Nephron progenitor cell (in vitro differentiated cells): ENCODE data around the gene POU2AF1.
A peak's percentile ranks its signal among the peaks of the same experiment; 100 is the strongest.

Experiments used
- DNase-seq: peaks from one replicate; pipeline ENCODE4 v3.0.0; 2021
- H3K27ac Mint-ChIP-seq: 2 replicates; pipeline ENCODE4 v1.8.0; 2021; ENCODE audit warnings: mild to moderate bottlenecking, moderate library complexity, mixed read lengths
- H3K27me3 Mint-ChIP-seq: 2 replicates; pipeline ENCODE4 v1.8.0; 2021; ENCODE audit warnings: mild to moderate bottlenecking, low read depth, mixed read lengths; ENCODE audit not compliant: poor library complexity
- H3K36me3 Mint-ChIP-seq: 2 replicates; pipeline ENCODE4 v1.8.0; 2021; ENCODE audit warnings: low read depth, mixed read lengths
- H3K4me1 Mint-ChIP-seq: 2 replicates; pipeline ENCODE4 v1.8.0; 2021; ENCODE audit warnings: mixed read lengths
- H3K4me3 Mint-ChIP-seq: 2 replicates; pipeline ENCODE4 v1.8.0; 2021; ENCODE audit warnings: mild to moderate bottlenecking, moderate library complexity, mixed read lengths
- H3K9me3 Mint-ChIP-seq: 2 replicates; pipeline ENCODE4 v1.8.0; 2021; ENCODE audit warnings: mild to moderate bottlenecking, moderate library complexity, mixed read lengths
- TF ChIP-seq, protein P1 (sequence below): fragments of 200-600 bp; sonication (generic); IDR thresholded peaks from 2 replicates; pipeline ENCODE4 v1.5.0; 2021; ENCODE audit warnings: antibody characterized with exemption

The POU2AF1 gene

DNA sequence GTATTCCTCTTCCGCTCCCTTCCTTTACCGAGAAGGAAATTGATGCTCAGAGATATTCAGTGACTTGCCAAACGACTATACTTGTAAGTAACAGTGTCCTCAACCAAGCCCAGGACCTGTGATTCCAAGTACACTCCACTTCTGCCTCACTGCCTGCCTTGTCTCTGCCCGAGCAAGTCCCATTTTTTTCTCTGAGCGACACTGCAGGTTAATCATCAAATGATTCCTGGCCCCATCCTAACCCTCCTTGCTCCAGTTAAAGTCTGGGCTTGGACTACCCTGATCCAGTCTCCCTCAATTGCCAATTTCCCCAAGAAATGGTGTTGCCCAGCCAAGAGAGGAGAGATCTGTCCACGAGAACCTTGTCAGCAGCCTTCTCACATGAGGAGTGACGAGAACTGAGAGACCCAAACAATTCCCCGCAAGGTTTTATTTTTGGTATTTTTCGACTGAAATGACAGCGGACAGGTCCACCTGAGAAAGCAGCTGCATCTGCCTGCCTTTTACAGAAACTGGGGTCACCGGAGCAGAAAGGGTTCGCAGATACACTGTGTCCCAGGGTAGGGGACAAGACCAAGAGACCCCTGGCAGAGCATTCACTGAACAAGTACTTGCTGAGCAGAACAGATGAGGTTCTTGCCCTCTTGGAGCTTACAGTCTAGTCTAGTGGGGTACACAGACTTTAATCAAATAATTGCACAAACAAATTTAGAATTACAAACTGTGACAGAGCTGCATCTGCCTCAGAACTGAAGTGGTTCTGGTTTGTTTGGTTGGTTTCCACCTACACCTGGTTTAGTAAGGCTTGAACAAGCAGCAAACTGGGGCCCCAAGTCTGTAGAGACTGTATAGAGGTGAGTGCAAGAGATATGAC is 11.4 kb downstream of the POU2AF1 start:
- peaks cover 5% of the 10 kb centered on the region for H3K4me1 Mint-ChIP-seq
- peak overlapping the region; percentile 61 for H3K27ac Mint-ChIP-seq
- H3K27me3 Mint-ChIP-seq: peaks cover 18% of the 10 kb centered on the region
- TF ChIP-seq, protein P1, sequence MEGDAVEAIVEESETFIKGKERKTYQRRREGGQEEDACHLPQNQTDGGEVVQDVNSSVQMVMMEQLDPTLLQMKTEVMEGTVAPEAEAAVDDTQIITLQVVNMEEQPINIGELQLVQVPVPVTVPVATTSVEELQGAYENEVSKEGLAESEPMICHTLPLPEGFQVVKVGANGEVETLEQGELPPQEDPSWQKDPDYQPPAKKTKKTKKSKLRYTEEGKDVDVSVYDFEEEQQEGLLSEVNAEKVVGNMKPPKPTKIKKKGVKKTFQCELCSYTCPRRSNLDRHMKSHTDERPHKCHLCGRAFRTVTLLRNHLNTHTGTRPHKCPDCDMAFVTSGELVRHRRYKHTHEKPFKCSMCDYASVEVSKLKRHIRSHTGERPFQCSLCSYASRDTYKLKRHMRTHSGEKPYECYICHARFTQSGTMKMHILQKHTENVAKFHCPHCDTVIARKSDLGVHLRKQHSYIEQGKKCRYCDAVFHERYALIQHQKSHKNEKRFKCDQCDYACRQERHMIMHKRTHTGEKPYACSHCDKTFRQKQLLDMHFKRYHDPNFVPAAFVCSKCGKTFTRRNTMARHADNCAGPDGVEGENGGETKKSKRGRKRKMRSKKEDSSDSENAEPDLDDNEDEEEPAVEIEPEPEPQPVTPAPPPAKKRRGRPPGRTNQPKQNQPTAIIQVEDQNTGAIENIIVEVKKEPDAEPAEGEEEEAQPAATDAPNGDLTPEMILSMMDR: no peak
- no peak for DNase-seq
- H3K4me3 Mint-ChIP-seq: no peak overlapping the region
- no peaks in the 10 kb centered on the region for H3K36me3 Mint-ChIP-seq
- no peaks in the 10 kb centered on the region for H3K9me3 Mint-ChIP-seq

DNA sequence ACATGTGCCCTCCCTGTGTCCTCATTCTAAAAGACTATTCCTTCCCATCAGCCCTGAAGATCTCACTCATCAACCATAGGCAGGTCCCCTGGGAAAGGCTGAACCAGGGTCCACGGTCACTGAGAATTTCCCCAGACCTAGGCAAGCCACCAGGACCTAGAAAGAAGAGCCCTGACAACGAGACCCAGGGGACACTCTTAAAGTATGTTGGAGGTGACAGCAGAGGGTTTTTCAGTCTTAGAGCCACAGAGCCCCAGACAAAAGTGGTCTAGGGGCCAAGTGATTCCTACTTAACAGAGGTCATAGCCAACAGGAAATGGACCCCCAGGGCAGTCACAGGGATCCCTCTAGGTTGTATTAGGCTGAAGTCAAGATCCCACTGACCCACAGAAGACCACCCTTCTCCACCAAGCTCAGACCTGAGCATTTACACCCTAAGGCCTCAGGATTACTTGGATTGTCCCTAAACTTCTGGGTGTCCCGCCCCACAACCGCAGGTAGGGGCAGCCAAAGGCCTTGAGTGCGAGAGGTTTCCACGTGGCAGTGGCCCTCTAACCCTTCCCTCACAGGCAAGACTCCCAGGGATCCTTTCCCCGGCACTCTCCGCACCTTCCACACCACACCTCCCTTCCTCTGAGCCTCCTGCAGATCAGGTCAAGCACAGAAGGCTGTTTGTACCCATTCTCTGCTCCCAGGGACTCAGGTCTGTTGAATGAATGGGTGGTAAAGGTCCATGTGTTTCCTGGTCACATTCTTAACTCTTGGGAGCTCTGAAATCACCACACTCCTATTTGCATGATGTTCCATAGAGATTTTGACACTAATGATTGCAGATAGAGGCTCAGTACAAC is 12.3 kb downstream of the POU2AF1 start:
- Mint-ChIP-seq H3K27ac (no peak overlapping the region), H3K9me3 (no peaks in the 10 kb centered on the region), H3K4me1 (peaks cover 5% of the 10 kb centered on the region), H3K27me3 (peaks cover 12% of the 10 kb centered on the region), H3K36me3 (no peaks in the 10 kb centered on the region), H3K4me3 (no peak overlapping the region)
- DNase-seq: no peak
- TF ChIP-seq, protein P1: no peak

GRCh38 chr11:111365722-111366559 is 13.1 kb downstream of the POU2AF1 start:
- Mint-ChIP-seq H3K27me3 (peaks cover 12% of the 10 kb centered on the region), H3K4me1 (peaks cover 5% of the 10 kb centered on the region), H3K27ac (no peak overlapping the region), H3K9me3 (no peaks in the 10 kb centered on the region), H3K36me3 (no peaks in the 10 kb centered on the region), H3K4me3 (no peak overlapping the region)
- no peak for DNase-seq
- TF ChIP-seq, protein P1: no peak

GRCh38 chr11:111364503-111364902 is 14.6 kb downstream of the POU2AF1 start:
- H3K4me1 Mint-ChIP-seq: peaks cover 5% of the 10 kb centered on the region
- TF ChIP-seq, protein P1: no peak
- no peak for DNase-seq
- H3K27me3 Mint-ChIP-seq: peaks cover 17% of the 10 kb centered on the region
- H3K36me3 Mint-ChIP-seq: no peaks in the 10 kb centered on the region
- no peak overlapping the region for H3K4me3 Mint-ChIP-seq
- H3K27ac Mint-ChIP-seq: no peak overlapping the region
- H3K9me3 Mint-ChIP-seq: no peaks in the 10 kb centered on the region

DNA sequence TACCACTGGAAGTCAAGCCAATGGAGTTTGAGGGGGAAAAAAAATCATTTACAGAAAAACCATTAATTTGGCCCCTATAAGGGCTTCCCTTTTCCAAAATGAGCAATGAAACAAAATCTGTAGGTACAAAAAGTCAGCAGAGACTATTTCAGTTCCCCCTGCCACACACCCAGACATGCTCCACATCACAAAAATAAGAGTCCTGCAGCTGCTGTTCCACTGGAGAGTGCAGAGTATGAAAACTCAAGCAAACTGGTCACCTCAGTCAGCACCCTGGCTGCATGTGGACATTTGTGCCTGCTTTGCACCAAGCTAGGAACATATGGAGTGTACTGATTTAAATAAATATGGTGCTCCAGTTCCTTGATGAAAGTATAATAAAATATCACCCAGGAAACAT is 15.1 kb downstream of the POU2AF1 start:
- DNase-seq: no peak
- Mint-ChIP-seq H3K27ac (no peak overlapping the region), H3K27me3 (peaks cover 17% of the 10 kb centered on the region), H3K4me1 (peaks cover 5% of the 10 kb centered on the region), H3K9me3 (no peaks in the 10 kb centered on the region), H3K4me3 (no peak overlapping the region), H3K36me3 (no peaks in the 10 kb centered on the region)
- TF ChIP-seq, protein P1: no peak
